Endothelial cell (in vitro differentiated cells): ENCODE data around the gene RP9. TPM values are rescaled to one million over a fixed set of nuclear protein-coding genes. Genes with fewer than 3 reads are reported as not detected.

Experiments
- DNase-seq: peaks from one replicate; pipeline ENCODE4 v3.0.0; 2021; ENCODE audit warnings: low spot score
- H3K27ac Mint-ChIP-seq: one replicate; pipeline ENCODE4 v1.8.0; 2021; ENCODE audit warnings: mixed read lengths, inconsistent platforms; ENCODE audit not compliant: unreplicated experiment
- H3K27me3 Mint-ChIP-seq: one replicate; pipeline ENCODE4 v1.8.0; 2021; ENCODE audit warnings: mild to moderate bottlenecking, moderate library complexity, mixed read lengths, inconsistent platforms; ENCODE audit not compliant: unreplicated experiment
- H3K36me3 Mint-ChIP-seq: one replicate; pipeline ENCODE4 v1.8.0; 2021; ENCODE audit warnings: mild to moderate bottlenecking, low read depth, mixed read lengths, inconsistent platforms; ENCODE audit not compliant: unreplicated experiment
- H3K4me1 Mint-ChIP-seq: one replicate; pipeline ENCODE4 v1.8.0; 2021; ENCODE audit warnings: mild to moderate bottlenecking, mixed read lengths, inconsistent platforms; ENCODE audit not compliant: unreplicated experiment
- H3K4me3 Mint-ChIP-seq: one replicate; pipeline ENCODE4 v1.8.0; 2021; ENCODE audit warnings: mild to moderate bottlenecking, mixed read lengths, inconsistent platforms; ENCODE audit not compliant: unreplicated experiment
- H3K9me3 Mint-ChIP-seq: one replicate; pipeline ENCODE4 v1.8.0; 2021; ENCODE audit warnings: mixed read lengths, inconsistent platforms; ENCODE audit not compliant: unreplicated experiment
- total RNA-seq: library from RNA; stranded (reverse); fragmentation: NEBNext Ultra II Directional; extraction: Animal tissue kit (Norgen Biotek cat#: 25700); gene quantifications from one replicate; pipeline ENCODE4 v1.2.1, GENCODE V29; 2021; ENCODE audit not compliant: unreplicated experiment
- TF ChIP-seq, protein P1 (sequence below): fragments of 200-600 bp; sonication (generic); IDR thresholded peaks from one replicate; pipeline ENCODE4 v1.5.0; 2021; ENCODE audit warnings: antibody characterized with exemption; ENCODE audit not compliant: unreplicated experiment

RP9 gene
- total RNA-seq, 1 donor from 2014 or later, result 25.4 TPM

- Mint-ChIP-seq H3K36me3 (peaks cover 27% of the 10 kb centered on the region), H3K4me1 (no peaks in the 10 kb centered on the region), H3K9me3 (no peaks in the 10 kb centered on the region), H3K27ac (no peak overlapping the region), H3K27me3 (peaks cover 3% of the 10 kb centered on the region), H3K4me3 (no peak overlapping the region)
- TF ChIP-seq, protein P1, sequence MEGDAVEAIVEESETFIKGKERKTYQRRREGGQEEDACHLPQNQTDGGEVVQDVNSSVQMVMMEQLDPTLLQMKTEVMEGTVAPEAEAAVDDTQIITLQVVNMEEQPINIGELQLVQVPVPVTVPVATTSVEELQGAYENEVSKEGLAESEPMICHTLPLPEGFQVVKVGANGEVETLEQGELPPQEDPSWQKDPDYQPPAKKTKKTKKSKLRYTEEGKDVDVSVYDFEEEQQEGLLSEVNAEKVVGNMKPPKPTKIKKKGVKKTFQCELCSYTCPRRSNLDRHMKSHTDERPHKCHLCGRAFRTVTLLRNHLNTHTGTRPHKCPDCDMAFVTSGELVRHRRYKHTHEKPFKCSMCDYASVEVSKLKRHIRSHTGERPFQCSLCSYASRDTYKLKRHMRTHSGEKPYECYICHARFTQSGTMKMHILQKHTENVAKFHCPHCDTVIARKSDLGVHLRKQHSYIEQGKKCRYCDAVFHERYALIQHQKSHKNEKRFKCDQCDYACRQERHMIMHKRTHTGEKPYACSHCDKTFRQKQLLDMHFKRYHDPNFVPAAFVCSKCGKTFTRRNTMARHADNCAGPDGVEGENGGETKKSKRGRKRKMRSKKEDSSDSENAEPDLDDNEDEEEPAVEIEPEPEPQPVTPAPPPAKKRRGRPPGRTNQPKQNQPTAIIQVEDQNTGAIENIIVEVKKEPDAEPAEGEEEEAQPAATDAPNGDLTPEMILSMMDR, result no peak
- DNase-seq, result no peak
Observed at GRCh38 chr7:33093266-33093665, 15.9 kb downstream of the RP9 start.

GRCh38 chr7:33091641-33092191 is 17.5 kb downstream of the RP9 start:
- H3K4me3 Mint-ChIP-seq, result no peak overlapping the region
- TF ChIP-seq, protein P1, result no peak
- no peaks in the 10 kb centered on the region for H3K9me3 Mint-ChIP-seq
- H3K27me3 Mint-ChIP-seq, result peaks cover 3% of the 10 kb centered on the region
- H3K36me3 Mint-ChIP-seq, result peaks cover 23% of the 10 kb centered on the region
- no peak overlapping the region for H3K27ac Mint-ChIP-seq
- no peak for DNase-seq
- no peaks in the 10 kb centered on the region for H3K4me1 Mint-ChIP-seq

DNA sequence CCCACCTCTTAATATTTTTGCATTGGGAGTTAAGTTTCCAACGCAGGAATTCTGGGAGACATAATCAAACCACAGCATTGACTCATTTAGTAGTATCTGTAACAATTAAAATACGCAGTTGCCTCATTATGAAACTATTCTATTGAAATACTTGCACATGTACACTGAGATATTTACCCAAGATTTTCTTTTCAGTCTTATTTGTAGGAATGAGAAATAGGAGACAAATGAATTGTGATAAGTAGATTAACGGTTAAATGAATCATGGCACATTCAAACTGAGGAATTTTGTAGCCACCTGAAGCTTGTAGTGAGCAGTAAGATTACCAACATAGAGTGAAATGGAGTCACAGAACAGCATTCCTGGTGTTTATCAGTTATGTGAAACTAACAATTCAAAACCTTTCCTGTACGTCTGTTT is 18.1 kb downstream of the RP9 start:
- no peaks in the 10 kb centered on the region for H3K4me1 Mint-ChIP-seq
- no peak overlapping the region for H3K4me3 Mint-ChIP-seq
- DNase-seq, result no peak
- TF ChIP-seq, protein P1, result no peak
- H3K27me3 Mint-ChIP-seq, result peaks cover 3% of the 10 kb centered on the region
- H3K9me3 Mint-ChIP-seq, result no peaks in the 10 kb centered on the region
- peaks cover 20% of the 10 kb centered on the region for H3K36me3 Mint-ChIP-seq
- H3K27ac Mint-ChIP-seq, result no peak overlapping the region

DNA sequence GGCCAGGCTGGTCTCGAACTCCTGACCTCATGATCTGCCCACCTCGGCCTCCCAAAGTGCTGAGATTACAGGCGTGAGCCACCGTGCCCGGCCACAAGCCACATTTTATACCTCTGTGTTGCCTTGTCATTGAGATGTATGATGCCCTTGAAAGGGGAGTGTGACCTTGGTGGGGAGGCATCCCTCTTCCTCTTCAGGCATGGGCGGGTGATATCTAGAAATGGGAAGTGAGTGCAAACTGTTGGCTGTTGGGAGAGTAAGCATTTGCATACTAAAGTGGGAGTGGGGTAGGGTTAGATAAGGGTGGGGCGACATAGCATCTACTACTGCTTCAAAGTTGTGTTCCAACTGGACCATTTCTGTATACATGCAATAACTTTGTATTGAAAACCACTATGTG is 20.1 kb downstream of the RP9 start:
- Mint-ChIP-seq H3K27me3 (no peaks in the 10 kb centered on the region), H3K27ac (no peak overlapping the region), H3K9me3 (no peaks in the 10 kb centered on the region), H3K36me3 (peaks cover 10% of the 10 kb centered on the region), H3K4me3 (no peak overlapping the region), H3K4me1 (no peaks in the 10 kb centered on the region)
- no peak for DNase-seq
- TF ChIP-seq, protein P1, result no peak

DNA sequence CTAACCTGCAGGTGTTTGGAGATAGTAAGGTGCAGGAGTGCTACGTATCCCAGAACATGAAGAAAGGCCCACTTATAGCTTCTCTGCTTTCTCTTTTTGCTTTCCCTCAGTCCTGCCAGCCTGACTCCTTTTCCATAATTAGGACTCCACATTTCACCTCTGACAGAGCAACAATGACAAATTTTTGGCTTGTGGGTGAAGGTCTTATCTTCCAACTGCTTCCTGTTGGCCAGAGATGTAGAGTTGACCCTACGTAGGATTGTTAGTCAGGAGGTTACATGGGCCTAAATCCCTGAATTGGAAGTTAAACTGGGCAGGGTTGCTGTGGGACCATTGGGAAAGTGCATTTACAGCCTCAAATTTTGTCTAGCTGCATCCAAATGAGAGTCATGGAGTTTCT is 21.3 kb downstream of the RP9 start:
- no peaks in the 10 kb centered on the region for H3K27me3 Mint-ChIP-seq
- peaks cover 6% of the 10 kb centered on the region for H3K36me3 Mint-ChIP-seq
- H3K27ac Mint-ChIP-seq, result no peak overlapping the region
- no peak for DNase-seq
- no peak overlapping the region for H3K4me3 Mint-ChIP-seq
- no peaks in the 10 kb centered on the region for H3K9me3 Mint-ChIP-seq
- TF ChIP-seq, protein P1, result no peak
- H3K4me1 Mint-ChIP-seq, result no peaks in the 10 kb centered on the region
